Cardiac muscle cell (in vitro differentiated cells and primary cell): ENCODE data around the gene ELFN1. TPM values are rescaled to one million over a fixed set of nuclear protein-coding genes. Genes with fewer than 3 reads are reported as not detected.

Experiments used
- DNase-seq, 2 donors: peaks; one replicate each; pipeline versions ENCODE4 v3.0.0 to v3.0.0-alpha.2; 2010 to 2017; ENCODE audit warnings: low read depth in 1 of 2, low spot score in 1 of 2
- H3K27ac ChIP-seq: fragments of 200-600 bp; sonication (generic); 2 replicates; pipeline ENCODE4 v1.5.1; 2016
- H3K27me3 ChIP-seq: fragments of 200-600 bp; sonication (generic); 2 replicates; pipeline ENCODE4 v1.6.0; 2016; ENCODE audit warnings: control low read depth
- H3K36me3 ChIP-seq: fragments of 200-600 bp; sonication (generic); 2 replicates; pipeline ENCODE4 v1.5.1; 2016; ENCODE audit warnings: control low read depth
- H3K4me1 ChIP-seq: fragments of 200-600 bp; sonication (generic); 2 replicates; pipeline ENCODE4 v1.8.1; 2017; ENCODE audit warnings: low read depth, mild to moderate bottlenecking, mixed run types
- H3K4me3 ChIP-seq: fragments of 200-600 bp; sonication (generic); 2 replicates; pipeline ENCODE4 v1.5.1; 2016; ENCODE audit warnings: mild to moderate bottlenecking
- H3K9me3 ChIP-seq: fragments of 200-600 bp; sonication (generic); 2 replicates; pipeline ENCODE4 v1.5.1; 2017; ENCODE audit warnings: low read depth, mild to moderate bottlenecking, control low read depth
- polyA plus RNA-seq: library from polyadenylated mRNA; unstranded; fragments of >200 nt; fragmentation: Nextera tagmentation; extraction: Ambion mirVana; gene quantifications from 2 replicates; pipeline ENCODE4 v1.2.1, GENCODE V29; 2016
- total RNA-seq: library from RNA; depleted of rRNA; stranded (reverse); fragments of >200 nt; gene quantifications from 2 replicates; pipeline ENCODE4 v1.2.3, GENCODE V29; 2016
- TF ChIP-seq, protein P1 (sequence below): IDR thresholded peaks from 2 replicates; pipeline ENCODE4 v1.5.1; 2012; ENCODE audit warnings: low read depth, mild to moderate bottlenecking, low read length

ELFN1 gene
- total and polyA plus RNA-seq, 2 experiments from 2014 or later = 8.9 to 51.6 TPM

DNA sequence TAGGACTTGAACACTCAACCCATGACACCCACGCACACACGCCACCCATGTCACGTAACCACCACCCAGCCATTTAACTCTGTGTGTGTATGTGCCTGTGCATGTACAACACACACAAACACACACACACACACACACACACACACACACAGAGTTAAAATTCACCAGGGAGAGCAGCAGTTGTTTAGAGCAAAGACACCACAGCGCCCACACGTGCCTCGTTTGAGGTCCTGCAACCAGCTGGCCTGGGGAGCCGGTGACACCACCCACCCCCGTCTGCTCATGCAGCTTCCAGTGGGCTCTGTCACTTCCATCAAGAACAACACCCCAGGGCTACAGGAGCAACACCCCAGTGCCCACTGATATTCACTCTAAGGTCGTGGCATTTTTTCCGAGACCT, 97.4 kb downstream of the ELFN1 start:
- TF ChIP-seq, protein P1, sequence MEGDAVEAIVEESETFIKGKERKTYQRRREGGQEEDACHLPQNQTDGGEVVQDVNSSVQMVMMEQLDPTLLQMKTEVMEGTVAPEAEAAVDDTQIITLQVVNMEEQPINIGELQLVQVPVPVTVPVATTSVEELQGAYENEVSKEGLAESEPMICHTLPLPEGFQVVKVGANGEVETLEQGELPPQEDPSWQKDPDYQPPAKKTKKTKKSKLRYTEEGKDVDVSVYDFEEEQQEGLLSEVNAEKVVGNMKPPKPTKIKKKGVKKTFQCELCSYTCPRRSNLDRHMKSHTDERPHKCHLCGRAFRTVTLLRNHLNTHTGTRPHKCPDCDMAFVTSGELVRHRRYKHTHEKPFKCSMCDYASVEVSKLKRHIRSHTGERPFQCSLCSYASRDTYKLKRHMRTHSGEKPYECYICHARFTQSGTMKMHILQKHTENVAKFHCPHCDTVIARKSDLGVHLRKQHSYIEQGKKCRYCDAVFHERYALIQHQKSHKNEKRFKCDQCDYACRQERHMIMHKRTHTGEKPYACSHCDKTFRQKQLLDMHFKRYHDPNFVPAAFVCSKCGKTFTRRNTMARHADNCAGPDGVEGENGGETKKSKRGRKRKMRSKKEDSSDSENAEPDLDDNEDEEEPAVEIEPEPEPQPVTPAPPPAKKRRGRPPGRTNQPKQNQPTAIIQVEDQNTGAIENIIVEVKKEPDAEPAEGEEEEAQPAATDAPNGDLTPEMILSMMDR = peak; percentile 9
- no peaks in the 10 kb centered on the region for H3K36me3 ChIP-seq
- no peak overlapping the region for H3K4me3 ChIP-seq
- H3K4me1 ChIP-seq = no peaks in the 10 kb centered on the region
- H3K9me3 ChIP-seq = no peaks in the 10 kb centered on the region
- peak in 1 of 2 donors; percentile 42 for DNase-seq
- no peaks in the 10 kb centered on the region for H3K27me3 ChIP-seq
- no peak overlapping the region for H3K27ac ChIP-seq

DNA sequence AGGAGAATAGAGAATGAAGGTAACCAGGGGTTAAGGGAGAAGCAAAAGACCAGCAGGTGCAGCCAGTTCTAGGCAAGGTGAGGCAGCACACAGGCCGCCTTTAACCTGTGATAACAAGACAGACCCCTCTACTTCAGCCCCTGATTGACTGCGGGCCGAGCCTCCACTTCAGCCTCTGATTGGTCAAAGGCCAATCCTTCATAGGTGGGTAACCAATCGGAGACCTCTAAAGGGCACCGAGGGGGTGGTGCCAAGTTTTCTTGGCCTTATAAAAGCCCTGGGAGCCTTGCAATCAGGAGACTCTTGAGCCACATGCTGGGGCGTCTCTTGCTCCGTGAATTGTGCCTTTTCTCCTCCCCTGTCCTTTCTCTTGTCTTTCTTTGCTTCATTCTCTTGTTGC, 98.8 kb downstream of the ELFN1 start:
- Histone ChIP-seq H3K27ac (no peak overlapping the region), H3K4me3 (no peak overlapping the region), H3K27me3 (no peaks in the 10 kb centered on the region), H3K36me3 (no peaks in the 10 kb centered on the region), H3K4me1 (no peaks in the 10 kb centered on the region), H3K9me3 (no peaks in the 10 kb centered on the region)
- no peak for DNase-seq
- TF ChIP-seq, protein P1 = no peak

DNA sequence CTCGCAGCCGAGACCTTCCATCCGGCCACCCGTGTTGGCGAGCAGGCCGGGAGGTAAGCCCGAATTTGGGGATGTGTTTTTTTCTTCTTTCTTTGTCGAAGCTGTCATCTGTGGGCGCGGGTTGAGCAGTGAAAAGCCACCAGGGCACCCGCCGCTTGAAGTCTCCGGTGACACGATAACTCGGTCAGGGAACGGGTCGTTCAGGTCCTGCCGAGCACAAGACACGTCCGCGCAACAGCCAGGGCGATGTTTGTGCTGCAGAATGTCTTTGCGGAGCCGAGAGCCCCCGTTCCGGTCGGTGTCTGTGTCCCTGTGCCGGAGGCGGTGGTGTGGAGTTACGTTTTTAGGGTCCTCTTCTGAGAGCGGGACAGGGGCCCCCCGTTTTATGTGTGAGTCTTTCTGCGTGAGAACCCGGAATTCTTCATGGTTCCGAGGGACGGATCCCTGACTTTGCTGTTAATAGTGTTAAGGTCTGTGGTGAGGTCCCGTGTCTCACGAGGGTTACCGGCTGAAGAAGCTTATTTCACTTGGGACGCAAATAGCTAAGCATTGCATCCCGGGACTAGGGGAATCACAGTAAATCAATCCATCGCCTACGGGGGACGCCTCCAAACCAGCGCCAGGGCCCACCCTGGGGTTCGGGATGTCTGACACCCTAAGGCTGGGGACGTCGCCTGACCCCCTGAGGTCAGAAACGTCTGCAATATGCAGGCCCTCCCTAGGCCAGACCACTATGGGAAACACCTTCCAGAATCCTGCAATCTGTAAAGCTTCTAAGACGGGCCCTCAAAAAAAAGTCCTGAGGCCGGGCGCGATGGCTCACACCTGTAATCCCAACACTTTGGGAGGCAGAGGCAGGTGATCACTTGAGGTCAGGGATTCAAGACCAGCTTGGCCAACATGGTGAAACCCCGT, 99.5 kb downstream of the ELFN1 start:
- no peaks in the 10 kb centered on the region for H3K9me3 ChIP-seq
- H3K4me1 ChIP-seq = no peaks in the 10 kb centered on the region
- no peaks in the 10 kb centered on the region for H3K36me3 ChIP-seq
- no peak overlapping the region for H3K27ac ChIP-seq
- no peak overlapping the region for H3K4me3 ChIP-seq
- DNase-seq = no peak
- TF ChIP-seq, protein P1 = no peak
- H3K27me3 ChIP-seq = no peaks in the 10 kb centered on the region

GRCh38 chr7:1770331-1770730, 100.3 kb downstream of the ELFN1 start:
- DNase-seq = no peak
- Histone ChIP-seq H3K27me3 (no peaks in the 10 kb centered on the region), H3K4me1 (no peaks in the 10 kb centered on the region), H3K27ac (no peak overlapping the region), H3K4me3 (no peak overlapping the region), H3K9me3 (no peaks in the 10 kb centered on the region), H3K36me3 (no peaks in the 10 kb centered on the region)
- TF ChIP-seq, protein P1 = no peak

DNA sequence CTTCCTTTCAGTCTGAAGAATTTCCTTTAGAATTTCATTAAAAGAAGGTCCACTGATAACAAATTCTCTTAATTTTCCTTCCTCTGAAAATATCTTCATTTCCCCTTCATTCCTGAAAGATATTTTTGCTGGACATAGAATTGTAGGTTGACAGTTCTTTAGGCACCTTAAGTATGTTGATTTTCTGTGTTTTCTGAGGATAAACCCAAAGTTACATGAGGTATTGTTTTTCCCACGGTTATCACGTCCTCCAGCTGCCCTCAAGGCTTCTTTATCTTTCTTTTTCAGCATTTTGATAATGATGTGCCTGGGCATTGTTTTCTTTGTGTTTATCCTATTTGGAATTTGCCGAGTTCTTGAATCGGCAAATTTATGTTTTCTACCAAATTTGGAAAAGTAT, 105.3 kb downstream of the ELFN1 start:
- Histone ChIP-seq H3K9me3 (no peaks in the 10 kb centered on the region), H3K4me3 (no peak overlapping the region), H3K27ac (no peak overlapping the region), H3K27me3 (no peaks in the 10 kb centered on the region), H3K36me3 (no peaks in the 10 kb centered on the region), H3K4me1 (no peaks in the 10 kb centered on the region)
- DNase-seq = no peak
- TF ChIP-seq, protein P1 = no peak
